ENCODE measurements around the gene LMO4. TPM values are rescaled to one million over a fixed set of nuclear protein-coding genes. Genes with fewer than 3 reads are reported as not detected.

The LMO4 gene
- total RNA-seq, 2 donors from 2014 or later: 23.6 to 24.1 TPM

DNA sequence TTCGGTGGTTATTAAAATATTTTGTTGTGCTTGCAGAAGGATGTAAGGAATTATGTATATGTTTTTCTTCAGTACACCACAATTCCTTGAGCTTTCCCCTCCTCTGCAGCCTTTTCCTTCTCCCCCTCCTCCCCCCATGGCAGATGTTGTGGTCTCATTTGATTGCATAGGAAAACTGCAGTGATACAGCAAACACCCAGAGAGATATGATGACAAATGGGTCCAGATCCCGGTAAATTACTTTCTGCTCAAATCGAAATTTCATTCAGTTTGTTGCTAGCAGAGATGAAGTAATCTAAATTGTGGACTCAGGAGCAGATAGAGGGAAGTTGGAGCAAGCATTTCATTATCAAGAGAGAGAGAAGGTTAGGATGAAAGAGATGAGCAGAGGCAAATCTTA is 9.9 kb downstream of the LMO4 start:
- intact Hi-C loops (cut with DNase I): loop anchor here (10.0 kb wide), 2 partner anchors 256 to 346 kb away; no protein-coding TSS in a partner anchor
- Histone ChIP-seq H3K4me1 (peaks cover 8% of the 10 kb centered on the region), H3K36me3 (no peaks in the 10 kb centered on the region), H3K9me3 (no peaks in the 10 kb centered on the region), H3K4me3 (no peak overlapping the region), H3K9ac (ENCODE audit: low read depth in 2 of 2, low read length in 2 of 2) (no peak overlapping the region), H3K27me3 (no peaks in the 10 kb centered on the region), H3K27ac (no peak overlapping the region)
- TF ChIP-seq, protein P1, sequence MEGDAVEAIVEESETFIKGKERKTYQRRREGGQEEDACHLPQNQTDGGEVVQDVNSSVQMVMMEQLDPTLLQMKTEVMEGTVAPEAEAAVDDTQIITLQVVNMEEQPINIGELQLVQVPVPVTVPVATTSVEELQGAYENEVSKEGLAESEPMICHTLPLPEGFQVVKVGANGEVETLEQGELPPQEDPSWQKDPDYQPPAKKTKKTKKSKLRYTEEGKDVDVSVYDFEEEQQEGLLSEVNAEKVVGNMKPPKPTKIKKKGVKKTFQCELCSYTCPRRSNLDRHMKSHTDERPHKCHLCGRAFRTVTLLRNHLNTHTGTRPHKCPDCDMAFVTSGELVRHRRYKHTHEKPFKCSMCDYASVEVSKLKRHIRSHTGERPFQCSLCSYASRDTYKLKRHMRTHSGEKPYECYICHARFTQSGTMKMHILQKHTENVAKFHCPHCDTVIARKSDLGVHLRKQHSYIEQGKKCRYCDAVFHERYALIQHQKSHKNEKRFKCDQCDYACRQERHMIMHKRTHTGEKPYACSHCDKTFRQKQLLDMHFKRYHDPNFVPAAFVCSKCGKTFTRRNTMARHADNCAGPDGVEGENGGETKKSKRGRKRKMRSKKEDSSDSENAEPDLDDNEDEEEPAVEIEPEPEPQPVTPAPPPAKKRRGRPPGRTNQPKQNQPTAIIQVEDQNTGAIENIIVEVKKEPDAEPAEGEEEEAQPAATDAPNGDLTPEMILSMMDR (IDR thresholded peaks at IDR 0.05): no peak
- DNase-seq: no peak

DNA sequence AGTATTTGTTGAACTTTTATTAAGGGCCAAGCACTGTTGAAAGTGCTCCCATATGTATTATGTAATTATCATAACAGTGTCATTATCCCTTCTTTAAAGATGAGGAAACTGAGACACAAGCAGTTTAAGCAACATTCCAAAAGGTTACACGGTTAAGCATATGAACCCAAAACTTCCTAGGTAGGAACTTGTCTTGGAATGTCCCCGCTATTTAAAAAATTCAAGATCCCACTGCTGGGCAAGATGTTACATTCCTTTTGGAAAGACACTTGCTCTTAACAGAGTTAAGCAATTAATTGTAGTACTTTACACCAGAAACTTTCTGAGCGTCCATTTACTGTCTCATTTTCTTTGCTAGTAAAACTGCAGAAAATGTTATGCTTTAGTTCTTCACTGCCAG is 15.6 kb downstream of the LMO4 start:
- no peak overlapping the region for H3K27ac ChIP-seq
- no peaks in the 10 kb centered on the region for H3K27me3 ChIP-seq
- intact Hi-C loops (cut with DNase I): no loop called here
- H3K4me3 ChIP-seq: no peak overlapping the region
- H3K9ac ChIP-seq (ENCODE audit: low read depth in 2 of 2, low read length in 2 of 2): no peak overlapping the region
- DNase-seq: no peak
- H3K9me3 ChIP-seq: no peaks in the 10 kb centered on the region
- H3K4me1 ChIP-seq: no peaks in the 10 kb centered on the region
- H3K36me3 ChIP-seq: no peaks in the 10 kb centered on the region
- TF ChIP-seq, protein P1 (IDR thresholded peaks at IDR 0.05): no peak

DNA sequence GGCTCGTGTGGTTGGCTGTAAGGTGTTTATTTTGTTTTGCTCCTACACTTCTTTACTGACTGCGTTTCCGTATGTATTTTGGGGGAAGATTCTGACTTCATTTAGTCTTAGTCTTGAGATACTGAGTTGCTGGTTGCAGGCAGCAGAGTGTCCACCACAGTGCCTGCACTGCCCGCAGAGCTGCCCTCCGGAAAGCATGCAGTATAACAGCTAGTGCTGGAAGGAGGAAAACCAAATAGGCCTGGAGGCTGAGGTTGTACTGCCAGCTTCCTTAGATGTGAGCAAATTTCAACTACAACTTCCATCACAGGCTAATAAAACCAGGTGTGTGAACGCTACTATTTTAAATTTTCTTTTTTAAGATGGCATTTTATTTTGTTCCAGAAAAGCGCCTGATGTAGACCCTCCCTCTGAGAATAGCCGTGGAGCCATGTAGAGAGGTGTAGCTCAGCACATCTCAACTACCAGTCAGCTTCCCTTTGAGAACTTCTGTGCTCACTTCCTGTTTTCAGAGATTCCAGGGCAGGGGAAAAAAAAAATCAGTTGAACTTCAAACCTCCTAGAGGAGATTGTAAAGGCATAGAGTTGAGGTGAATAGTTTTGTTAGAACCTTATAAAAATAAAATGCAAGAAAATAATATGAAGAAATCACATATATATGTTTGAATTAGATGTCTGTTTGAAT is 17.6 kb downstream of the LMO4 start:
- no peak for DNase-seq
- Histone ChIP-seq H3K27me3 (no peaks in the 10 kb centered on the region), H3K4me3 (no peak overlapping the region), H3K9me3 (no peaks in the 10 kb centered on the region), H3K9ac (ENCODE audit: low read depth in 2 of 2, low read length in 2 of 2) (no peak overlapping the region), H3K36me3 (no peaks in the 10 kb centered on the region), H3K27ac (no peak overlapping the region), H3K4me1 (no peaks in the 10 kb centered on the region)
- TF ChIP-seq, protein P1 (IDR thresholded peaks at IDR 0.05): no peak
- intact Hi-C loops (cut with DNase I): no loop called here

DNA sequence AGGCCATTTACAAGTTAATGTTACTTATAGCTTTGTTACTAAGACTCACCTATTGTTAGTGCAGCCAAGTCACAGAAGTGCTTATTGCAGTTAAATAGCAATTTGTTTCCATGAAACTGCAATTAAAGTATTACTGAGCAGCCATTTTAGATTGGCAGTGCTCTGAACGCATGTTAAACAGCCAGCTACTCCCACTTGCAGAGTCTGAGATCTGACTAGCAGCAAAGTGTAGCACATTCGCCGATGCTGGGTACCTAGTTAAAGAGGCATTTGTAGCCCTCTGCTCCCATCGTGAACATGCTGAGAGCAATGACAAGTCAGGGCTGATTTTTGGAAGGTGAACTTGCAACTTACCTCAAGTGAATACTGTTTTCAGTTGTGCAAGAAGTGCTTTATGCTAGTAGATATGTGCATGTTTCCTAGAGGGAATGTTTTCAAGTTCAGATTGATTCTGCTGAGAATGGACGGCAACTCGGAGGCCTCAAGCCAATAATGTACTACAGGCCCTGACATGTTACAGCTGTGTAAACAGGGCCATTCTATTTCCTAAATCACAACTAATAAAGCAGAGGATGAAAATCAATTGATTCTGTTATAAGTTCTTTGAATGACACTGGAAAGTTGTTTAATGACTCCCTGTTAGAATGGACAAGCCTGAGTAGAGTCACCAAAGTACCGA is 19.8 kb downstream of the LMO4 start:
- DNase-seq: no peak

DNA sequence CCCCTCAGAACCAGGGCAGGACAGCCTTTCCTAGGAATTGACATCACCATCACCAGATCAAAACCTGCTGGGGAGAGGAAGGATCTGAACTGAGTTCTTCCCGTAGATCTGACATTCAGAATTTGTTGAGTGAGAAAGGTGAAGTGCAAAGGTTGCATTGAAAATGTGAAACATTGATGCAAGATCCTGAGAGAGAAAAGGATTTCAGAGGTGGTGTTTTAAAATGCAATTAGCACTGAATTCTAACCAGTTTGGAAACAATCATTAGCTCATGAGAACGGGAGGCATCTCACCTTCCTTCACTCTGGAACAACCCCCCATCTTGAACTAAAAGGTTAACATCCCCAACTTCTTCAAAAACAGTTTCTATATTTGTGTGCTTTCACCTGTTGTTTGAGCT is 20.4 kb downstream of the LMO4 start:
- H3K4me1 ChIP-seq: no peaks in the 10 kb centered on the region
- intact Hi-C loops (cut with DNase I): no loop called here
- DNase-seq: no peak
- H3K27ac ChIP-seq: no peak overlapping the region
- no peak overlapping the region for H3K9ac ChIP-seq (ENCODE audit: low read depth in 2 of 2, low read length in 2 of 2)
- no peaks in the 10 kb centered on the region for H3K27me3 ChIP-seq
- no peaks in the 10 kb centered on the region for H3K36me3 ChIP-seq
- no peak overlapping the region for H3K4me3 ChIP-seq
- TF ChIP-seq, protein P1 (IDR thresholded peaks at IDR 0.05): no peak
- no peaks in the 10 kb centered on the region for H3K9me3 ChIP-seq

More for the DNA sequence above, 19.8 kb downstream of the LMO4 start:
- no peaks in the 10 kb centered on the region for H3K36me3 ChIP-seq
- H3K4me1 ChIP-seq: no peaks in the 10 kb centered on the region
- intact Hi-C loops (cut with DNase I): no loop called here
- H3K27ac ChIP-seq: no peak overlapping the region
- TF ChIP-seq, protein P1 (IDR thresholded peaks at IDR 0.05): no peak
- H3K27me3 ChIP-seq: no peaks in the 10 kb centered on the region
- no peak overlapping the region for H3K4me3 ChIP-seq
- H3K9me3 ChIP-seq: no peaks in the 10 kb centered on the region
- no peak overlapping the region for H3K9ac ChIP-seq (ENCODE audit: low read depth in 2 of 2, low read length in 2 of 2)

Data from colonic mucosa (tissue), 4 donors.